Activated naive CD8-positive, alpha-beta T cell (primary cell): ENCODE data around the gene TINCR.
"Not testable (repeated sequence)": the region's sequence is repeated elsewhere in the genome, so short reads cannot be mapped to it uniquely, and the experiment has no call there.

Experiments
- H3K27ac Mint-ChIP-seq: one replicate; pipeline ENCODE4 v1.8.0; 2021; ENCODE audit warnings: mixed read lengths
- H3K27me3 Mint-ChIP-seq: one replicate; pipeline ENCODE4 v1.8.0; 2021; ENCODE audit warnings: mixed read lengths
- H3K36me3 Mint-ChIP-seq: one replicate; pipeline ENCODE4 v1.8.0; 2021; ENCODE audit warnings: mixed read lengths
- H3K4me1 Mint-ChIP-seq: one replicate; pipeline ENCODE4 v1.8.0; 2021; ENCODE audit warnings: low read depth, mixed read lengths
- H3K4me3 Mint-ChIP-seq: one replicate; pipeline ENCODE4 v1.8.0; 2021; ENCODE audit warnings: mild to moderate bottlenecking, mixed read lengths
- H3K9me3 Mint-ChIP-seq: one replicate; pipeline ENCODE4 v1.8.0; 2021; ENCODE audit warnings: low read depth, mixed read lengths

The TINCR gene

DNA sequence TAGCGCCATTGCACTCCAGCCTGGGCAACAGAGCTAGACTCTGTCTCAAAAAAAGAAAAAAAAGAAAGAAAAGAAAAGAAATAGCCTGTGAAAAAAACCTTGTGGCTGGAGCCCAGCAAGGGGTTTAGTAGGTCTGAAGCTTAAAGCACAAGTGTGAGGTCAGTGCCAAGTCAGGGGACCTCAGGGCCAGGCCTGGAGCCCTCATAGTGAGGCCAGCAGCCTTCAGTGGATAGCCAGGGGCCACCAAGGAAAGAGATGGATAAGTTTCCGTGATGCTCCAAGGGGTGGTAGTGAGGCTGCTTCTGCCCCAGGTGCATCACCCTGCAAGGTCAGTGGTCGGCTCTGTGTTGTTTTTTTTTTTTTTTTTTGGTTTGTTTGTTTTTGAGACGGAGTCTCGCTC is 12.9 kb downstream of the TINCR start:
- Mint-ChIP-seq H3K27ac (no peak overlapping the region), H3K4me1 (no peaks in the 10 kb centered on the region), H3K27me3 (peaks cover 4% of the 10 kb centered on the region), H3K9me3 (no peaks in the 10 kb centered on the region), H3K36me3 (peaks cover 2% of the 10 kb centered on the region), H3K4me3 (no peak overlapping the region)

DNA sequence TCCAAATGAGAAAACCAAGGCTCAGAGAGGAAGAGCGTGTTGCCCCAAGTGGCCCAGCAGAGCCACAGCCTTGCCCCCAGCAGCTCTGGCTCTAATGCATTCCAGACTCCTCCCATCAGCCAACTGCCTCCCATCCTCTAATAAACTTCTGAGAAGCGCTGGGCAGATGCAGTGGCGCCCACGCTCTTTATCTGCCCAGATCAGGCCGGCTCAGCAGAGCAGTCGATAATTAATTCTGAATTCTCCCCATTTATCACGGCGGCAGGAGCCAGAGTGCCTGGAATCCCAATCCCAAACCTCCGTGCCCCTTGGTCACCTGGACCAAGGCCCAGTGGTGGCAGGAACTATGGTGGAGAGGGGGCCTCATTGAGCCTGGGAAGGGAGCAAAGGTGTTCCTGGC is 13.9 kb downstream of the TINCR start:
- H3K27ac Mint-ChIP-seq: no peak overlapping the region
- no peaks in the 10 kb centered on the region for H3K4me1 Mint-ChIP-seq
- H3K9me3 Mint-ChIP-seq: no peaks in the 10 kb centered on the region
- H3K4me3 Mint-ChIP-seq: no peak overlapping the region
- H3K27me3 Mint-ChIP-seq: peaks cover 4% of the 10 kb centered on the region
- H3K36me3 Mint-ChIP-seq: peaks cover 2% of the 10 kb centered on the region

DNA sequence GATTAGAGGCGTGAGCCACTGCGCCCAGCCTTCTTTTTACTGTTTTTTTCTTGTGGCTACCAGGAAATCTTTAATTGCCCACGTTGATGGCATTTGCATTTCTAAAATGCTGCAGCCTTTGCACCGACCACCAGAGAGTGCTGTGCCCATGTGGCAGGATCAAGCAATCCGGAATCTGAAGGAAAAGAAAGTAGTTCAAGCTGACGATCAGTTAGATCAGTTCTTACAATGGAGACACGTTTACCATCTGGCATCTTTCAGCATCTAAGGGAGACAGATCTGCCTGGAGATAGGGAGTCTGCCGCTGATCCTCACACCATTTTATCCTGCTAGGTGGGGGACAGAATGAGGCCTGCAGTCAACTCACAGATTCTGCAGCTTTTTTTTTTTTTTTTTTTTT is 19.9 kb downstream of the TINCR start:
- Mint-ChIP-seq H3K27me3 (peaks cover 2% of the 10 kb centered on the region), H3K4me3 (no peak overlapping the region), H3K27ac (no peak overlapping the region), H3K9me3 (no peaks in the 10 kb centered on the region), H3K4me1 (peaks cover 2% of the 10 kb centered on the region), H3K36me3 (no peaks in the 10 kb centered on the region)

DNA sequence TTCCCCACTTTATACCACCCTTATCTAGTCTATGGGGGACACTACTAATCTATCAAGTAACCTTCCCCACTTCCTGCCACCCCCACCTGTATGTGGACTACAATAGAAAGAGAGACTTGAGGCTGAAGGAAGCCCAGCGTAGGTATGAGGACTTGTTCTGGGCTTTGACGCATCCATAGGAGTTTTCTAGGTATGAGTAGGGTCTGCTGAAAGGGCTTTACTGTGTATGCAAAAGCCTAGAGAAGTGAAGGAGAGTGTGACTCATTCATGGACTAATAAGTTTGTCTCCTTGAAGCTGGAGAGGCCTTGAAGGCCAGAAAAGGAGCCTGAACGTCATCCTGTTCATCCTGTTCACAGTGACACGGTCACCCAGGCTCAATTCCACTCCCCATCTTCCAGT is 21.8 kb downstream of the TINCR start:
- no peaks in the 10 kb centered on the region for H3K36me3 Mint-ChIP-seq

DNA sequence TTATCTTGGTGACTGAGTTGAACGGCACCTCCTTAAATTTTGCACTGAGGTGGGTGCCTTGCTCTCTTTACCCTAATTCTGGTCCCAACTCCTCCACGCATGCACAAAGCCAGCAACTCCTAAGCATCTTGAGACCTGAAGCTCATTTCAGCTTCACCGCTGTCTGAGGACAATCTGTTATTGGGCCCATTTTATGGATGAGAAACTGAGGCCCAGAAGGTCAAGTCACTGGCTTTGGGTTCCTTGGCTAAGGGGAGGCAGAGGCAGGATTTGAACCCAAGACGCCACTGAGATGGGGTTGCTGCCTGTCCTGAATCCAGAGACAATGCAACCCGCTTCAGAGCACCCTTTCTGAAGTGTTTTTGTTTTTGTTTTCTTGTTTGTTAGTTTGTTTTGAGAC is 22.7 kb downstream of the TINCR start:
- no peak overlapping the region for H3K27ac Mint-ChIP-seq
- no peaks in the 10 kb centered on the region for H3K9me3 Mint-ChIP-seq
- no peak overlapping the region for H3K4me3 Mint-ChIP-seq
- peaks cover 2% of the 10 kb centered on the region for H3K27me3 Mint-ChIP-seq
- H3K4me1 Mint-ChIP-seq: peaks cover 2% of the 10 kb centered on the region
- H3K36me3 Mint-ChIP-seq: no peaks in the 10 kb centered on the region

More for the DNA sequence above, 21.8 kb downstream of the TINCR start:
- Mint-ChIP-seq H3K27me3 (peaks cover 2% of the 10 kb centered on the region), H3K9me3 (no peaks in the 10 kb centered on the region), H3K27ac (no peak overlapping the region), H3K4me3 (no peak overlapping the region), H3K4me1 (peaks cover 2% of the 10 kb centered on the region)

DNA sequence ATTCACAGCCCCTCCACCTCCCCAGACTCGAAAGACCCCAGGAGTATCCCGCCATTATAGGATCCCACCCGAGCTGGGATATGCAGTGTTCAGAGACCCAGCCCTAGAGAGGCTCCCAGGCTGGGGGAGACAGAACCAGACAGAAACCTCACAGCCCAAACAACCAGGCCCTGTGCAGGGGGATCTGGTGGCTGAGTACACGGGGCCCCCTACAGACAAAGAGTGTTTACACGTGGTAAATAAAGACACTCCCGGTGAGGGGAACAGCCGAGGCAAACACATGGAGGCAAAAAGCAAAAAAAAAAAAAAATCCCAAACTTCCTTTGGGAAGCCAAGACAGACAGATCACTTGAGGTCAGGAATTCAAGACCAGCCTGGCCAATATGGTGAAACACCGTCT is 25.1 kb downstream of the TINCR start:
- Mint-ChIP-seq H3K4me1 (no peaks in the 10 kb centered on the region), H3K27ac (no peak overlapping the region), H3K4me3 (no peak overlapping the region), H3K9me3 (no peaks in the 10 kb centered on the region), H3K36me3 (no peaks in the 10 kb centered on the region), H3K27me3 (peaks cover 4% of the 10 kb centered on the region)

DNA sequence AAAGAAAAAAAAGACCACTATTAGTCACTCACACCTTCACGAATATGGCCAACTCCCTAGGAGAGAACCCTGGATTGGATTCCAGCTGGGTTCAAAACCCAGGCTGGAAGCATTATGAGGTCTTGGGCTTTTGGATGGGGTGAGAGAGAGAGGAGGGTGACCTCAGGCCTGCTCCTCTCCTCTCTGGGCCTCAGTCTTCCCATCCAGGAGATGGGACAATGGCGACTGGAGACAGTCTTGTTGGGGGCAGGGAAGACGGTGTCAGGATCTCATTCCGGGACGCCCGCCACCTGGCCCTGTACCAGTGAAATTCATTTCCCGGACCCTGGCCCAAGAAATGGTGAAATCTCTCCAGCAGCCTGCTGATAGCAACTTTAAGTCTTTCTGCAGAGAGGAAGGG is 26.3 kb downstream of the TINCR start:
- no peaks in the 10 kb centered on the region for H3K36me3 Mint-ChIP-seq
- peaks cover 5% of the 10 kb centered on the region for H3K27me3 Mint-ChIP-seq
- H3K4me3 Mint-ChIP-seq: no peak overlapping the region
- no peak overlapping the region for H3K27ac Mint-ChIP-seq
- no peaks in the 10 kb centered on the region for H3K4me1 Mint-ChIP-seq
- no peaks in the 10 kb centered on the region for H3K9me3 Mint-ChIP-seq

DNA sequence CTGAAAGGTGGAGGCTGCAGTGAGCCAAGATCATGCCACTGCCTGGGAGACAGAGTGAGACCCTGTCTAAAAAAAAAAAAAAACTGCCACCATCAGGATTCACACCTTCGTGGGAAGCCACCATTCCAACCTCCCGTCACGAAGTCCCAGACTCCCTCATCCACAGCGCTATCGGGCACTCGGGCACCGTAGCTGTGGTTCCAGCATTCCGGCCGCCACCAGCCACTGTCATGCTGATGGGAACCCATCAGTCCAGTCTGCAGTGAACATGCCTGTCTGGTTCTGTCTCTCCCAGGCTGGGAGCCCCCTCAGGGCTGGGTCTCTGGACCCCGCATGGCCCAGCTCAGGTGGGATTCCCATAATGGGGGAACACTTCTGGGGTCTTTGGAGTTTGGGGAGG is 27.5 kb downstream of the TINCR start:
- H3K27ac Mint-ChIP-seq: no peak overlapping the region
- H3K27me3 Mint-ChIP-seq: peaks cover 10% of the 10 kb centered on the region
- H3K36me3 Mint-ChIP-seq: peaks cover under 1% of the 10 kb centered on the region
- H3K4me1 Mint-ChIP-seq: no peaks in the 10 kb centered on the region
- H3K4me3 Mint-ChIP-seq: no peak overlapping the region
- peaks cover under 1% of the 10 kb centered on the region for H3K9me3 Mint-ChIP-seq

DNA sequence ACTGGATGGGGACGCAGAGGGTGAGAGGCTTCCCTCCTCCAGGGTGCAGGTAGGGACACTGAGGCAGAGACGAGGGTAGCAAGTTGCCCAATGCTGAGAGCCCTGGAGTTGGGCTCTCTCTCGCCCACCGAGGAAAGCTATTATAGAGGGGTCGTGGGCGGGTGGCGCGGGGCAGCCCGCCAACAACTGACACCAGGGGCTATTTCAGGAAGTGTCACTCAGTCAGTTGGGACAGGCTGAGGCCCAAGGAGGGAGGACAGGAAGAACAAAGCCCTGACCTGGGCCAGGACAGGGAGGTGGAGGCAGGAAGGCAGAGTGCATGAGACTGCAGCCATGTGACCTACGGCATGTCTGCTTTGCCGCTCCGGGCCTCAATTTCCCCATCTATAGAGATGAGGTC is 29.9 kb downstream of the TINCR start:
- no peak overlapping the region for H3K4me3 Mint-ChIP-seq
- peaks cover 5% of the 10 kb centered on the region for H3K9me3 Mint-ChIP-seq
- no peak overlapping the region for H3K27ac Mint-ChIP-seq
- H3K4me1 Mint-ChIP-seq: no peaks in the 10 kb centered on the region
- H3K27me3 Mint-ChIP-seq: peaks cover 18% of the 10 kb centered on the region
- H3K36me3 Mint-ChIP-seq: peaks cover 8% of the 10 kb centered on the region

DNA sequence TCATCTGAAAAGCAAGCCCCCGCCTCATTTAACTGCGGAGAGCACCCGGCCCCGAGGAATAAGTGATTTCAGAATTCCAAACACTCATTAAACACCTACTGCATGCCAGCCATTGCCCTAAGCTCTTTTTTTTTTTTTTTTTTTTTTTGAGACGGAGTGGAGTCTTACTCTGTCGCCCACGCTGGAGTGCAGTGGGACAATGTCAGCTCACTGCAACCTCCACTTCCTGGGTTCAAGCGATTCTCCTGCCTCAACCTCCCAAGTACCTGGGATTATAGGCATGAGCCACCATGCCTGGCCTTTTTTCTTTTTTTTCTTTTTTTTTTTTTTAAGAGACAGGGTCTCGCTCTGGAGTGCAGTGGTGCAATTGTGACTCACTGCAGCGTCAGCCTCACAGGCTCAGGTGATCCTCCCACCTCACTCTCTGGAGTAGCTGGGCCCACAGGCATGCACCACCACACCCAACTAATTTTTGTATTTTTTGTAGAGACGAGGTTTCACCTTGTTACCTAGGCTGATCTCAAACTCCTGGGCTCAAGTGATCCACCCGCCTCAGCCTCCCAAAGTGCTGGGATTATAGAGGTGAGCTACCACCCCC is 30.7 kb downstream of the TINCR start:
- H3K27ac Mint-ChIP-seq, H3K9me3 Mint-ChIP-seq, H3K4me3 Mint-ChIP-seq, H3K36me3 Mint-ChIP-seq, H3K4me1 Mint-ChIP-seq: not testable (repeated sequence)
- H3K27me3 Mint-ChIP-seq: peaks cover 18% of the 10 kb centered on the region

DNA sequence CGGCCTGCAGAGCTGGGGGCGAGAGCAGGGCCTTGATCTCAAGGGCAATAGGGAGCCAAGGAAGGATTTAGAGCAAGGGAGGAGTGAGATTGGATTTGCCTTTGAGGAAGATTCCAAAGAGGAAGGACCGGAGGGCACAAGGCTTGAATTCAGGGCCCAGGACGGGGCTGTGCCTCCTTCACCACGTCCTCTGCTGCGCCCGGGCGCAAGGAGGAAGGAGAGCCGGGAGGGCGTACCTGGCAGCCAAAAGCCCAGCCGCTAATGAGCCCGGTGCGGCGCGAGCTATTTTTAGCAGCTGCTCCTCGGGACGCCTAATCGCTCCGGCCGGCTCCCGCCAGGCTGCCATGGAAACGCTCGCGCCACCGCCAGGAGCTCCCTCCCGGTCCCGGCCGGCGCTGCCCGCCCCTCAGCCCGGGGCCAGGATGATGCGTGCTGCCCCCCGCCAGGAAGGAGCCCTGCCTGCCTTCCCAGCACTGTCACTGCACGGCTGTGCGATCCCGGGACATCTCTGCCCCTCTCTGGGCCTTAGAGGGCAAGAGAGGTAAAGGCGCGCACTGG is 31.3 kb downstream of the TINCR start:
- Mint-ChIP-seq H3K27ac (no peak overlapping the region), H3K27me3 (peaks cover 18% of the 10 kb centered on the region), H3K9me3 (peaks cover 5% of the 10 kb centered on the region), H3K36me3 (peaks cover 8% of the 10 kb centered on the region), H3K4me1 (no peaks in the 10 kb centered on the region), H3K4me3 (no peak overlapping the region)

DNA sequence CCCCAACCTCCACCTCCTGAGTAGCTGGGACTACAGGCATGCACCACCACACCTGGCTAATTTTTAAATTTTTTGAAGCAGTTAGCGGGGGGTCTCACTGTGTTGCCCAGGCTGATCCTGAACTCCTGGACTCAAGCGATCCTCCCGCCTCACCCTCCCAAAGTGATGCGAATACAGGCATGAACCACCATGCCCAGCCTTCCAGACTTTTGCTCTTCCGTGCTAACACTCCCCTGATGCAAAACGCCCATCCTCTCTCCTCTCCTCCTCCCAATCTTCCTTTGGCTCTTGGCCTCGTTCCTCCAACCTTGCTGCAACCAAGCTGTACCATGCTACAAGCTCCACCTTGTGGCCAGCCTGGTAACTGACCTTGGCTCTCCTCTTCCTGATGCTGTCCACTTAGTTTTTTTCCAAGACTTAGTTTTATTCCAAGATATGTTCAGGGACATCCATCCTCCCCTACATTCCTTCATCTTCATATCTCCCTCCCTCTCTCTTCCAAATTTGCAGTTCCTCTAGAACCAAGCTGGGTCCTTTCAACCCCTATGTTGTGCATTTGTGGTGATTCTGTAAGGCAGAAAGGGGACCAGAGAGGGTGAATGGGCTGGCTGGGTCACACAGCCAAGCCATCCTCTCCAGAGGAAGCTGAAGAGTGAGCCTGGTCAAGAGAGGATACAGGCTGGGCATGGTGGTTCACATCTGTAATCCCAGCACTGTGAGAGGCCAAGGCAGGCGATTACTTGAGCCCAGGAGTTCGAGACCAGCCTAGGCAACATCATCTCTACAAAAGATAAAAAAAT is 32.8 kb downstream of the TINCR start:
- H3K9me3 Mint-ChIP-seq: peaks cover 5% of the 10 kb centered on the region
- no peak overlapping the region for H3K4me3 Mint-ChIP-seq
- H3K27me3 Mint-ChIP-seq: peaks cover 21% of the 10 kb centered on the region
- no peak overlapping the region for H3K27ac Mint-ChIP-seq
- H3K36me3 Mint-ChIP-seq: peaks cover 8% of the 10 kb centered on the region
- no peaks in the 10 kb centered on the region for H3K4me1 Mint-ChIP-seq

DNA sequence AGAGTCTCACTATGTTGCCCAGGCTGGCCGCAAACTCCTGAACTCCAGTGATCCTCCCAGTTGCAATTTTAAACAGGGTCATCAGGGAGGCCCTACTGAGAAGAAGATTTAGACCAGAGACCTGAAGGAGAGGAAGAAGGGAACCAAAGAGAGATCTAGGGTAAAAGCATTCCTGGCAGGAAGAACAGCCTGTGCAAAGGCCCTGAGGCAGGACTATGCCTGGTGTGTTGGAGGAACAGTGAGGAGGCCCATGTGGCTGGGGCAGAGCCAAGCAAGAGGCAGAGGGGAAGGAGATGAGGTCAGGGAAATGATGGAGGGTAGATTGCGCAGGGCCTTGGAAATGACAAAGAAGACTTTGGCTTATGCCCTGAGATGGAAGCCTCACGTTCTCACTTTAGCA is 34.5 kb downstream of the TINCR start:
- Mint-ChIP-seq H3K4me3 (no peak overlapping the region), H3K4me1 (no peaks in the 10 kb centered on the region), H3K36me3 (peaks cover 8% of the 10 kb centered on the region), H3K27ac (no peak overlapping the region), H3K9me3 (peaks cover 5% of the 10 kb centered on the region), H3K27me3 (peaks cover 20% of the 10 kb centered on the region)

DNA sequence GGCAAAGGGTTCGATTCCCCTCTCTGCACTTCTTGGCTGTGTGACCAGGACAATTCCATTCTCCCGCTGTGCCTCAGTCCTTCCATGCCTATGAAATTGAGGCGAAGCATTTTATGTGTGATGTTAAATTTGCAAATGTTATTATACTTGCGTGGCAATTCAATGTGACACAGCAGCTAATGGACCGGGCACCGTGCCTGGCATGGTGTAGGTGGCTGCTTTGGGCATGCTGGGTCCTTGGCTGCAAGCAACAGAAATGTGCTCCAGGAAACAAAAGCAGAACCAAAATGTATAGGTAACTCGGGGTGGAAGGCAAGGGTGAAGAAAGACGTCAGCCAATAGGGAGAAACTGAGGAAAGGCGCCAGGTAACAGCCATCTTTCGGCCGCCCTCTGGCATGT is 37.1 kb downstream of the TINCR start:
- peaks cover 14% of the 10 kb centered on the region for H3K27me3 Mint-ChIP-seq
- no peaks in the 10 kb centered on the region for H3K4me1 Mint-ChIP-seq
- H3K36me3 Mint-ChIP-seq: peaks cover 8% of the 10 kb centered on the region
- H3K4me3 Mint-ChIP-seq: no peak overlapping the region
- H3K9me3 Mint-ChIP-seq: peaks cover 5% of the 10 kb centered on the region
- H3K27ac Mint-ChIP-seq: no peak overlapping the region

DNA sequence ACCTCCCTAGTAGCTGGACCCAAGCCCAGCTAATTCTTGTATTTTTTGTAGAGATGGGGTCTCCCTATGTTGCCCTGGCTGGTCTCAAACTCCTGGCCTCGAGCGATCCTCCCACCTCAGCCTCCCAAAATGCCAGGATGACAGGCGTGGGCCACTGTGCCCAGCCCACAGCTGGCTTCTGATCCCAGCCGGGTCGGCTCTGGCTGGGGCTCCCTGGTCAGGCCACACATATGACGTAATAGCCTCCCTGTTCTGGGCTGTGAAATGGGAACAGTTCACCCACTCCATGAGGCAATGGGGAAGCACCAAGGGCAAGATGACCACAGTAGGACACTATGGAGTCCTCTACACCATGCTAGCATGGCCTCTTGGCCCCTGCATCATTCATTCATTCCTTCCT is 41.1 kb downstream of the TINCR start:
- Mint-ChIP-seq H3K27ac (no peak overlapping the region), H3K4me3 (no peak overlapping the region), H3K9me3 (no peaks in the 10 kb centered on the region), H3K36me3 (no peaks in the 10 kb centered on the region), H3K27me3 (peaks cover 17% of the 10 kb centered on the region), H3K4me1 (no peaks in the 10 kb centered on the region)

DNA sequence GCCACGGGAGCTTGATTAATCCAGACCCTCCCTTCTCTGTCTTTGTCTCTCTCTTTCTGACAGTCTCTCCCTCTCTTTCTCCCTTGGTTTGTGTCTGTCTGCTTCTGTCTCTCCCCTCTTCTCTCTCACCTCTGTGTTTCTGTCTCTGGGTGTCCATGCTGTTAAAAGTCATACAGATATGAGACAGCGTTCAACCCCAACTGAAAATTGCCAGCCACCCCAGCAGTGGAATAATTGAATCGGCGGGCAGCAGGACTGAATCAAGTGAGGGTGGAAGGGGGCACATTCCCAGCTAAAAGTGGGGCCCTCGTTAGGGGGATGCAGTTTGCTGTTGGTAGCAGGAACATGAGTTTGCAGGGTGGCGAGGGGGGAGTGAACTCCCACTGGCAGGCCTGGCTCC is 43.7 kb downstream of the TINCR start:
- peaks cover 17% of the 10 kb centered on the region for H3K27me3 Mint-ChIP-seq
- H3K9me3 Mint-ChIP-seq: peaks cover 3% of the 10 kb centered on the region
- H3K27ac Mint-ChIP-seq: no peak overlapping the region

More for the DNA sequence above, 43.7 kb downstream of the TINCR start:
- no peaks in the 10 kb centered on the region for H3K36me3 Mint-ChIP-seq
- no peak overlapping the region for H3K4me3 Mint-ChIP-seq
- H3K4me1 Mint-ChIP-seq: no peaks in the 10 kb centered on the region
